Activated CD4-positive, alpha-beta T cell treated with anti-CD3 and anti-CD28 coated beads, Interleukin-2, amount 50 U/mL, for 48 hours (primary cell): Measurements from ENCODE around the gene DMRT2.

Experiments used
- DNase-seq, 2 experiments: peaks; one replicate each; pipeline ENCODE4 v3.0.0-alpha.2; 2020

The DMRT2 gene

GRCh38 chr9:1096155-1096964 lies 46.2 kb downstream of the DMRT2 start:
- no peak for DNase-seq

- DNase-seq = no peak
These were observed 48.4 kb downstream of the DMRT2 start for GRCh38 chr9:1098551-1098950.

GRCh38 chr9:1100201-1100600 lies 50.0 kb downstream of the DMRT2 start:
- no peak for DNase-seq

DNA sequence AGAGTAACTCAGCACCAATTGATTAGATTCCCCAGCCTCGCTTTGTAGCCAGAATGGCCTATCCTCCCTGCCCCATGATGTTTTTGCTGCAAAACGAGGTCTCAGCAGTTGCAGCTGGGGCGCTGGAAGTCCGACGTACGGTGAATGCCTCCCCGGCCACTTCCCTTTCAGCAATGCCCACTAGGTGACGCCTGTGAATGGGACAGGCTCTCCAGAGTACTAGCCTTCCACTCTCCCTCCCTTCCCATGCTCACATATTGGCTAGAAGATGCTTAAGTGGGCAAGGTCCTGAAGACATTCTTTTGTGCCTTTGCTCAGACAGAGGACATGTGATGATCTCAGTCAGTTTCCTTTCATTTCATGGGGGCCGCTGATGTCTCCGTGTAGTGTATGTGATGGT lies 50.8 kb downstream of the DMRT2 start:
- DNase-seq = peak; percentile 1 to 3

DNA sequence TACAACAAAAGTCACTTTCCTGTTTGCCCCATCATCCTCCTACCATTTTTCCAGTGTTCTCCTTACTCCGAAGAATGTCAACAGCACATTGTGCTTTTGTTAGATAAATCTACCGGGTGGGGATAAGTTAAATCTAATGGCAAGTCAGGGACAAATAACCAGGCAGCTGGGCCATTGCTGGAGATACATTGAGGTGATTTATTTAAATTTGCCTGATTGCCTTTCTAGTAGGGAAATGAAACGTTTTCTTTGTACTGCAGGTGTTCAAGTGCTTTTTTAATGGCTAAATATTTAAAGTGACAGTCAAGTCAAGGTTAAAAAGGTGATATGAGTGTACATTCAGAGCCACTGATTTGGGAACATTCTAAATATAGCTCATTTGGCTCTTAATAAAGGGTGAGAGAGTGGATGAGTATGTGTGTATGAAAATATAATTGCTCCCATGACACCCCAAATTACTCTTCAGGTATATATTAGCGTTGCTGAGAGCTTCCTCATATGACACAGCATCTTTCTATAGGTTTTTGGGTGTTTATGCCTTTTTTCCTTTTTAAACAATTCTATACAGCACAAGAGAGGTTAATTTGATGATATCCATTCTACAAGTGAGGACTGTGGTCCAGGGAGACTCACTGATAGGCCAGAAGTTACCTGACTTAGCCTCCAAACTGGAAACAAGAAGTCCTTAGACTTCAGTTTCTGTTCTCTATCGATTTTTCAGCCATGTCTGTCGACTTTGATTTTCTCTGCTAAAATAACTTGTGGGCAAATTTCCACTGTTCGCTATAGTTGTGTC lies 51.9 kb downstream of the DMRT2 start:
- DNase-seq = no peak

- no peak for DNase-seq
These were observed 52.4 kb downstream of the DMRT2 start for GRCh38 chr9:1102642-1102970.
